Glomerular visceral epithelial cell (primary cell): ENCODE data around the gene TYSND1.
A peak's percentile ranks its signal among the peaks of the same experiment; 100 is the strongest.
"Not testable (repeated sequence)": the region's sequence is repeated elsewhere in the genome, so short reads cannot be mapped to it uniquely, and the experiment has no call there.

ENCODE experiments used
- DNase-seq: peaks from one replicate; pipeline ENCODE4 v3.0.0-alpha.2; 2016; ENCODE audit errors: extremely low spot score

TYSND1 gene

DNA sequence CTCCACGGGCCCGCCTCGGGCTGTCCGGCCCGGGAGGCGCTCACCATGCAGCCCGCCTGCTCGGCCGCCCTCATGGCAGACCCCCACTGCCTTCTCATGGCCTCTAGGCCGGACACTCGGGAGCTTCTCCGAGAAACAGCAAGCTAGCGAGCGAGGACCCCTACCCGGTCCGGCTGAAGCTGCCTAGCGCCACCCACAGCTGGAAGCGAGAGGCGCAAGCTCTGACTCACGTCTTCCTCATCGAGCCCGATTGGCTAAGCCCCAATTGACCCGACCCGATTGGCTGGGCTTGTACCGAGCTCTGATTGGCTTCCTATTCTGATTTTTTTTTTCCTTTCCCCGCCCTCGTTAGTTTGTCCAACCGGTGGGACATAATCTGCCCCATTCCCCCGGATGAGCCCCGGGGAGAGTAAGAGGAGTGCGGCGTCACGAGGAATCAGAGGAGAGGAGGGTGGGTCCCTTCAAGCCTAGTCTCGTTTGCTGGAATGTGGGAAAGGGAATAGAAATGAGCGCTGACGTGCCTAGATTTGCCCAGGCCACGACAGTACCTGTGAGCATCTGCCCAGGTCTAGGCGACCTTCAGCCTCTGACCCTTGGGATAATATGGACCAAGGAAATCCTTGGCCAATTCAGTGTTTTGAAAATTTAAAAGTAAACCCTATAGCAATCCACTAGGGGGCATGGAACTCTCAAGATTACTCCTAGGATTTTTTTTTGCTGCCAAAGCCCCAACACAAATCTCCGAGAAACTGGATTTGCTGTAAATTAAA lies at the start of gene TYSND1:
Gene TYSND1 (minus strand): TSS at position 212 of the 770 bp plus-strand sequence. CDS start 114 bp downstream, at position 98.
- DNase-seq, result peak; percentile 99

GRCh38 chr10:70193391-70193844 lies 46.9 kb upstream of the TYSND1 start:
- DNase-seq, result no peak

GRCh38 chr10:70192326-70192968 lies 45.9 kb upstream of the TYSND1 start:
- no peak for DNase-seq

DNA sequence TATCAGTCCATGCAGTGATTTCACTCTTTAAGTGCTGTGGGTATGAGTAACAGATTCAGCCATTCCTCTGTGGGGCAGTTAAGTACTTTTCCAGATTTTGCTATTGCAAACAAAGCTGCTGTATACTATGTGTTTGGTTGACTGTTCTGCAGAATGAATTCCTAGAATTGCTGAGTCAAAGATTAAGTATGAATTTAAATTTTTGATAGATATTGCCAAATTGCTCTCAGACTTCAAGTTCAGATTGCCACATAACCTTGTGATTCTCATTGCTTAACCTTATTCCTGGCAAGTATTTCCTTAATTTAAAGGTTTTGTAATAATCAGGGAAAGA lies 45.4 kb upstream of the TYSND1 start:
- DNase-seq, result peak; percentile 47

- peak; percentile 28 for DNase-seq
Measured at GRCh38 chr10:70191161-70191971, 44.9 kb upstream of the TYSND1 start.

DNA sequence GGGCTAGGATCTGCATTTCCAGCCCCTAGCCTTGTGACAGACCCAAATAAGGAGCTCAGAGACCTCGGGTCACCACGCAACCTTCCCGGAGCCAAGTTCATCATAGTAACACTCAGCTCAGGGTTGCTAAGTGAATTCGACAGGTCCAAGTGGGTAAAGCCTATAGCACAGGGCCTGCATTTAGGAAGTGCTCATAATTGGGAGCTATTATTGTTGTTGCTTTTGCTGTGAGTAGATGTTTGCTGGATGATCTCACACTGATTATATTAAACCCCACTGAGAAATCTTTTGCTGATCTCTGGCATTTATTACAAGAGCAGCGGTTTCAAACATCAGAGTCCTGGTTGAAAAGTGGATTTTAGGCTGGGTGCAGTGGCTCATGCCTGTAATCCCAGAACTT lies 44.1 kb upstream of the TYSND1 start:
- no peak for DNase-seq

DNA sequence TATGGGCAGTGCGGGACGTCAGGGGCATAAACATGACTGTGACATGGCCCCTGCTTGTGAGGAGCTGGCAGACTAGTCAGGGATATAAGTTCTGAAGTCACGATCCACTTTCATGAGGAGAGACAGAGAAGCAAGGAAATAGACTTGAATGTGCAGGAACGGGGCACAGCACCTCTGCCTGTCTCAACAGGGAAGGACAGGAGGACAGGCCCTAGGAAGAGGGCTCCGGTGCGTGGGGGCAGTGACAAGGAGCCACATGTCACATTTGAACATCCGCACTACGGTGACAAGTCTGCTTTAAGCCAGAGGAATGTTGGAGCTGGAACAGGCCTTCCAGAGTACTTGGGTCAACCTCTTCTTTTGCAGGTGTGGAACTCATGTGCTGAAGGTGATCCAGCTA lies 43.6 kb upstream of the TYSND1 start:
- DNase-seq, result no peak

- DNase-seq, result no peak
Measured at GRCh38 chr10:70188768-70189167, 42.3 kb upstream of the TYSND1 start.

DNA sequence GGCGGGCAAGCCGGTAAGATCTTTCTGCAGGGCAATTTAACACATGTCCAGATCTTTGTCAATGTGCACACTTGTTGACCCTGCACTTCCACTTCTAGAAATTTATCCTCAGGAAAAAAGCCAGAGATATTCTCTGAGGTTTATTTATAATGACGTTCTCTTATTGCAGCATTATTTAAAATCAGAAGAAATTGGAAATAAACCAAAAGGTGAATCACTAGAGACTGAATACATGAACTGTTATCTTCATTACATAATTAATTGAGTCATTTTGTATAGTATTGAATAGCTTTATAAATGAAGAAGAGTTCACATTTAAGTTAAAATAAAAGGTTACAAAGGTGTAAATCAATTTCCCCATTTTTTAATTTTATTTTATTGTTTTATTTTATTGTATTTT lies 40.1 kb upstream of the TYSND1 start:
- DNase-seq, result no peak

- DNase-seq, result no peak
Measured at GRCh38 chr10:70186090-70186489, 39.6 kb upstream of the TYSND1 start.

GRCh38 chr10:70183304-70183703 lies 36.8 kb upstream of the TYSND1 start:
- DNase-seq, result no peak

DNA sequence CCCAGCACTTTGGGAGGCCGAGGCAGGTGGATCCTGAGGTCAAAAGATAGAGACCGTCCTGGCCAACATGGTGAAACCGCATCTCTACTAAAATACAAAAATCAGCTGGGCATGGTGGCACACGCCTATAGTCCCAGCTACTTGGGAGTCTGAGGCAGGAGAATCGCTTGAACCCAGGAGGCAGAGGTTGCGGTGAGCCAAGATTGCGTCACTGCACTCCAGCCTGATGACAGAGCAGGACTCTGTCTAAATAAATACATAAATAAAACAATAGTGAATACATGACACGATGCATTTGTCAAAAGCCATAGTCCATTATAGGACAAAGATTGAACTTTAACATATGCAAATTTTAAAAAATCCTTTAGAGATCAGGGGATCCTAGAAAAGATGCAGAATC lies 32.7 kb upstream of the TYSND1 start:
- not testable (repeated sequence) for DNase-seq

DNA sequence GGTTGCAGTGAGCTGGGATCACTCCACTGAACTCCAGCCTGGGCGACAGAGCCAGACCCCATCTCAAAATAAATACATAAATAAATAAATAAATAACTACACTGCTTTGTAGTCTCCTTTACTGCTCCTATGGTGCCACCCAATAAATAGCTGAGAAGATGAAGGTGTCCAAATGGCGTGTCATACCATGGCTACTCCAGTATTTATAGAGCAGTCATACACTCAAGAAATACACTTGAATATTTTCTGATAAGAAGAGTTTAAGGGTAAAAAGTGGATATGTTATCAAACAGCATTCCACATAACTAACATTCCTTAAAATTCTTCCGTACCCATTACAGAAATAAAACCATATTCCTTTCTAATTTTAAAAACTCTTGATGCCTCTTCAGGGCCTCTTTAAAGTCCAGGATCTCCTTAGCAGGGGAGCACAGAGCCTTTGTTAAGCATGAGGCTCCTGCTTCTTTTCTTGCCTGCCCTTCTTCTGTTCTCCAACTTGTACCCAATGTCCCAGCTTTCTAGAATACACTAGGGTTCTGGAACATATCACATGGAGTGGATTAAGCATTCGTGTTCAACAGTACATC lies 31.7 kb upstream of the TYSND1 start:
- DNase-seq, result no peak

DNA sequence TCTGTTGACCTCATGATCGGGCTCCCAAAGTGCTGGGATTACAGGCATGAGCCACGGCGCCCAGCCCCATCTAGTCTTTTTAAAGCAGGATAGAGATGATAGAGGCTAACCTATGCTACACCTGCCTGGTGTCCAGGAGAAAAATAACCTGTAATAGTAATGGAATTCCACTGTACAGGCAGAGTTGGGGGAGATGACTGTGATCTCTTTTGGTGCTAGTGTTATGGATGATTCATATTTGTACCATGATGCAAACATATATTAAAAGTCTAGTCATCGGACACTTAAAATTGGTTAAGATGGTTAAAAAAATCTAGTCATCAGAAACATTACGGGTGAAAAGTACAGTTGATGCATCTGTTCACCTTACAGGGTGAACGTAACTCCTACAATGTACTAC lies 29.9 kb upstream of the TYSND1 start:
- DNase-seq, result no peak

- no peak for DNase-seq
Measured at GRCh38 chr10:70175516-70175915, 29.0 kb upstream of the TYSND1 start.

GRCh38 chr10:70174058-70174741 lies 27.7 kb upstream of the TYSND1 start:
- DNase-seq, result no peak

GRCh38 chr10:70169649-70170364 lies 23.3 kb upstream of the TYSND1 start:
- no peak for DNase-seq

DNA sequence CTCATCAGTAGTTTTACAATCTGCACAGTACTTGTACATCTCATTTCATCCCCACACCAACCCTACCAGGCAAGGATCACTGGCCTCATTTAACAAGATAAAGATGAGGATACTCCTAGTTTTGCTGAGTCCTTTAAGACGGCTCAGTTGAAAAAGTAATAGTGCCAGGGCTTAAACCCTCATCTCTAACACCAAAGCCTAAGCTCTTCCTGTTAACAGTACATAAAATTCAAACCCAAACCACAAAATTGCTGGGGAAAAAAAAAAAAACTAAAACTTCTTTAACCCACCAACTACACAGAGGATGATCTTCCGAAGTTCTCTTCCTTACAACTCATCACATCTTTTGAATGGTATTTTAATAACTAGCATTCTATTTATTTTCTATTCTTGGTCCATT lies 22.5 kb upstream of the TYSND1 start:
- DNase-seq, result no peak

GRCh38 chr10:70167246-70167645 lies 20.7 kb upstream of the TYSND1 start:
- DNase-seq, result no peak

GRCh38 chr10:70166394-70166793 lies 19.9 kb upstream of the TYSND1 start:
- DNase-seq, result no peak

- no peak for DNase-seq
Measured at GRCh38 chr10:70164163-70164562, 17.7 kb upstream of the TYSND1 start.
